ENCODE measurements around the gene CSKMT.
A peak's percentile ranks its signal among the peaks of the same experiment; 100 is the strongest.

CSKMT gene

GRCh38 chr11:62709247-62710000, 44.3 kb downstream of the CSKMT start:
- no peaks in the 10 kb centered on the region for H3K9me3 Mint-ChIP-seq
- H3K4me3 Mint-ChIP-seq, result peak overlapping the region; percentile 89
- peaks cover 10% of the 10 kb centered on the region for H3K36me3 Mint-ChIP-seq
- ATAC-seq (ENCODE audit: low read depth) (peak; percentile 79), DNase-seq (ENCODE audit: low spot score in 2 of 2) (peak; percentile 88 to 96)
- H3K4me1 Mint-ChIP-seq, result peaks cover 40% of the 10 kb centered on the region
- peak overlapping the region; percentile 93 for H3K27ac Mint-ChIP-seq
- no peaks in the 10 kb centered on the region for H3K27me3 Mint-ChIP-seq

- DNase-seq (ENCODE audit: low spot score in 2 of 2), result no peak
- Mint-ChIP-seq H3K4me3 (peak overlapping the region; percentile 89), H3K4me1 (peaks cover 40% of the 10 kb centered on the region), H3K36me3 (peaks cover 10% of the 10 kb centered on the region), H3K27me3 (no peaks in the 10 kb centered on the region), H3K9me3 (no peaks in the 10 kb centered on the region), H3K27ac (peak overlapping the region; percentile 93)
- no peak for ATAC-seq (ENCODE audit: low read depth)
Measured at GRCh38 chr11:62710001-62710345, 44.9 kb downstream of the CSKMT start.

GRCh38 chr11:62712276-62712812, 47.2 kb downstream of the CSKMT start:
- no peaks in the 10 kb centered on the region for H3K9me3 Mint-ChIP-seq
- DNase-seq (ENCODE audit: low spot score in 2 of 2) (no peak), ATAC-seq (ENCODE audit: low read depth) (no peak)
- peaks cover 23% of the 10 kb centered on the region for H3K36me3 Mint-ChIP-seq
- H3K27ac Mint-ChIP-seq, result peak overlapping the region; percentile 73
- H3K4me1 Mint-ChIP-seq, result peaks cover 26% of the 10 kb centered on the region
- no peaks in the 10 kb centered on the region for H3K27me3 Mint-ChIP-seq
- no peak overlapping the region for H3K4me3 Mint-ChIP-seq

GRCh38 chr11:62712861-62713260, 47.7 kb downstream of the CSKMT start:
- Mint-ChIP-seq H3K27ac (peak overlapping the region; percentile 73), H3K4me1 (peaks cover 21% of the 10 kb centered on the region), H3K27me3 (no peaks in the 10 kb centered on the region), H3K4me3 (no peak overlapping the region), H3K9me3 (no peaks in the 10 kb centered on the region), H3K36me3 (peaks cover 24% of the 10 kb centered on the region)
- ATAC-seq (ENCODE audit: low read depth), result no peak
- no peak for DNase-seq (ENCODE audit: low spot score in 2 of 2)

GRCh38 chr11:62713343-62713742, 48.2 kb downstream of the CSKMT start:
- ATAC-seq (ENCODE audit: low read depth) (no peak), DNase-seq (ENCODE audit: low spot score in 2 of 2) (no peak)
- H3K9me3 Mint-ChIP-seq, result no peaks in the 10 kb centered on the region
- peaks cover 20% of the 10 kb centered on the region for H3K4me1 Mint-ChIP-seq
- no peak overlapping the region for H3K4me3 Mint-ChIP-seq
- H3K27me3 Mint-ChIP-seq, result no peaks in the 10 kb centered on the region
- H3K36me3 Mint-ChIP-seq, result peaks cover 28% of the 10 kb centered on the region
- H3K27ac Mint-ChIP-seq, result peak overlapping the region; percentile 73

- H3K36me3 Mint-ChIP-seq, result peaks cover 35% of the 10 kb centered on the region
- DNase-seq (ENCODE audit: low spot score in 2 of 2) (no peak), ATAC-seq (ENCODE audit: low read depth) (no peak)
- no peak overlapping the region for H3K4me3 Mint-ChIP-seq
- peak overlapping the region; percentile 60 for H3K27ac Mint-ChIP-seq
- no peaks in the 10 kb centered on the region for H3K27me3 Mint-ChIP-seq
- H3K9me3 Mint-ChIP-seq, result no peaks in the 10 kb centered on the region
- H3K4me1 Mint-ChIP-seq, result peaks cover 19% of the 10 kb centered on the region
Measured at GRCh38 chr11:62715150-62716130, 50.3 kb downstream of the CSKMT start.

- DNase-seq (ENCODE audit: low spot score in 2 of 2) (no peak), ATAC-seq (ENCODE audit: low read depth) (no peak)
- peaks cover 39% of the 10 kb centered on the region for H3K36me3 Mint-ChIP-seq
- H3K27me3 Mint-ChIP-seq, result no peaks in the 10 kb centered on the region
- H3K9me3 Mint-ChIP-seq, result no peaks in the 10 kb centered on the region
- no peak overlapping the region for H3K4me3 Mint-ChIP-seq
- peaks cover 19% of the 10 kb centered on the region for H3K4me1 Mint-ChIP-seq
- no peak overlapping the region for H3K27ac Mint-ChIP-seq
Measured at GRCh38 chr11:62716206-62716605, 51.1 kb downstream of the CSKMT start.

- Mint-ChIP-seq H3K27ac (peak overlapping the region; percentile 67), H3K9me3 (no peaks in the 10 kb centered on the region), H3K4me1 (peaks cover 19% of the 10 kb centered on the region), H3K36me3 (peaks cover 45% of the 10 kb centered on the region), H3K27me3 (no peaks in the 10 kb centered on the region), H3K4me3 (no peak overlapping the region)
- DNase-seq (ENCODE audit: low spot score in 2 of 2), result no peak
- ATAC-seq (ENCODE audit: low read depth), result no peak
Measured at GRCh38 chr11:62716816-62717215, 51.7 kb downstream of the CSKMT start.
